T-helper 1 cell treated with Interleukin-12 subunit alpha and Interleukin-12 subunit beta and Interleukin-4 antibody, amounts not matched to agents 30 μg/mL and 1 μg/mL, for 36 hours (primary cell): ENCODE data around the gene SCAPER.
"Not testable (repeated sequence)": the region's sequence is repeated elsewhere in the genome, so short reads cannot be mapped to it uniquely, and the experiment has no call there.

Experiments
- H3K27ac Mint-ChIP-seq: one replicate; pipeline ENCODE4 v1.8.0; 2021; ENCODE audit warnings: mild to moderate bottlenecking, mixed read lengths
- H3K27me3 Mint-ChIP-seq: one replicate; pipeline ENCODE4 v1.8.0; 2021; ENCODE audit warnings: low read depth, mixed read lengths
- H3K36me3 Mint-ChIP-seq: one replicate; pipeline ENCODE4 v1.8.0; 2021; ENCODE audit warnings: low read depth, mixed read lengths
- H3K4me1 Mint-ChIP-seq: one replicate; pipeline ENCODE4 v1.8.0; 2021; ENCODE audit warnings: low read depth, mixed read lengths
- H3K4me3 Mint-ChIP-seq: one replicate; pipeline ENCODE4 v1.8.0; 2021; ENCODE audit warnings: mild to moderate bottlenecking, moderate library complexity, mixed read lengths
- H3K9me3 Mint-ChIP-seq: one replicate; pipeline ENCODE4 v1.8.0; 2021; ENCODE audit warnings: mixed read lengths

Gene SCAPER

DNA sequence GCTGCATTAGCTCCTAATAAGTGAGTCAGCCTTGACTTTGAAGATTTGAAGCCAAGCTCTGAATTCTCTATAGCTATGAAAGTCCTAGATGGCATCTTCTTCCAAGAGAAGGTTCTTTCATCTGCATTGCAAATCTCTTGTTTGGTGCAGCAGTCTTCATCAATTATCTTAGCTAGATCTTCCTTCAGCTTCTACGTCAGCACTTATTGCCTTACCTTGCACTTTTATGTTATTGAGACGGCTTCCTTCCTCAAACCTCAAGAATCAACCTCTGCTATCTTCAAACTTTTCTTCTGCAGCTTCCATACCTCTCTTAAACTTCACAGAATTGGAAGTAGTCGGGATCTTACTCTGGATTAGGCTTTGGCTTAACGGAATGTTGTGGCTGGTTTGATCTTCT lies 167.6 kb downstream of the SCAPER start:
- no peak overlapping the region for H3K27ac Mint-ChIP-seq
- H3K9me3 Mint-ChIP-seq: no peaks in the 10 kb centered on the region
- no peak overlapping the region for H3K4me3 Mint-ChIP-seq
- no peaks in the 10 kb centered on the region for H3K27me3 Mint-ChIP-seq
- peaks cover 21% of the 10 kb centered on the region for H3K36me3 Mint-ChIP-seq
- no peaks in the 10 kb centered on the region for H3K4me1 Mint-ChIP-seq

DNA sequence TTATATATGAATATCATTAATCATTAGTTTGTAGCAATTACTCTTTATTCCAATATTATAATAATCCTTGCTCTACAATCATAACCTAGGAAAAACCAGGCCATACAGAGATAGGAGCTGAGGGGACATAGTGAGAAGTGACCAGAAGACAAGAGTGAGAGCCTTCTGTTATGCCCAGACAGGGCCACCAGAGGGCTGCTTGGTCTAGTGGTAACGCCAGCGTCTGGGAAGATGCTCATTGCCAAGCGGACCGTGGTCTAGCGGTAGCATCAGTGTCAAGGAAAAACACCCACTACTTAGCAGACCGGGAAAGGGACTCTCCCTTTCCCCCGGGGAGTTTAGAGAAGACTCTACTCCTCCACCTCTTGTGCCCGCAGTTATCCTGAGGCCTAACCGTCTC lies 172.8 kb downstream of the SCAPER start:
- peaks cover 24% of the 10 kb centered on the region for H3K36me3 Mint-ChIP-seq
- not testable (repeated sequence) for H3K27ac Mint-ChIP-seq, H3K4me1 Mint-ChIP-seq, H3K27me3 Mint-ChIP-seq, H3K4me3 Mint-ChIP-seq, H3K9me3 Mint-ChIP-seq

DNA sequence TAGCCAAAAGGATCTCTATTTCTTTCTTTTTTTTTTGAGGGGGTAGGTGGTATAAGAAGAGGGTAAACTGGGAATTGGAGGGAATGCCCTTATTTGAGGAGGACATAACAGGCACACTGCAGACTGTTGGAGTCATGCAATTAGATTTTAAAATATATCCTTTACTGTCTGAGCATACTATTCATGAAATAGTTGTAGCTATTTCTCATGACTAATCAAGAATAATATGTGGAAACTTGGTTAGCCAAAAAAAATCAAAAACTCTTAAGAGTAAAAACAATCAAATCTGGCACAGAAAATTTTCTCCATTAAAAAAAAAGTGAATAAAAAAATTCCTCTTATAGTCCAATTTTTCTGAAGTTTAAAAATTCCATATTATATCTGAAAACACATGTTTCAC lies 174.9 kb downstream of the SCAPER start:
- Mint-ChIP-seq H3K27ac (no peak overlapping the region), H3K27me3 (no peaks in the 10 kb centered on the region), H3K4me3 (no peak overlapping the region), H3K9me3 (peaks cover 8% of the 10 kb centered on the region), H3K4me1 (no peaks in the 10 kb centered on the region), H3K36me3 (peaks cover 27% of the 10 kb centered on the region)

DNA sequence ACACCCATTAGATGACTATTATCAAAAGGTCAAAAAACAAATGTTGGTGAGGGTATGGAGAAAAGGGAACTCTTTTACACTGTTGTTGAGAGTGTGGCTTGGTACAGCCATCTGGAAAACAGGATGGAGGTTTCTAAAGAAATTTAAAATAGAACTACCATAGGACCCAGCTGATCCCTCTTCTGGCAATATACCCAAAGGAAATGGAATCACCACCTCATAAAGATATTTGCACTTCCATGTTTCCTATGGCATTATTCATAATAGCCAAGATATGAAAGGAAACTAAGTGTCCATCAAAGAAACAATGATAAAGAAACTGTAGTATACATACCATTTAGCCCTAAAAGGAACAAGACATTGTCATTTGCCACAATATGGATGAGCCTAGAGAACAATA lies 186.3 kb downstream of the SCAPER start:
- H3K4me3 Mint-ChIP-seq: no peak overlapping the region
- peaks cover 46% of the 10 kb centered on the region for H3K9me3 Mint-ChIP-seq
- H3K27ac Mint-ChIP-seq: no peak overlapping the region
- H3K4me1 Mint-ChIP-seq: no peaks in the 10 kb centered on the region
- H3K36me3 Mint-ChIP-seq: peaks cover 25% of the 10 kb centered on the region
- no peaks in the 10 kb centered on the region for H3K27me3 Mint-ChIP-seq

DNA sequence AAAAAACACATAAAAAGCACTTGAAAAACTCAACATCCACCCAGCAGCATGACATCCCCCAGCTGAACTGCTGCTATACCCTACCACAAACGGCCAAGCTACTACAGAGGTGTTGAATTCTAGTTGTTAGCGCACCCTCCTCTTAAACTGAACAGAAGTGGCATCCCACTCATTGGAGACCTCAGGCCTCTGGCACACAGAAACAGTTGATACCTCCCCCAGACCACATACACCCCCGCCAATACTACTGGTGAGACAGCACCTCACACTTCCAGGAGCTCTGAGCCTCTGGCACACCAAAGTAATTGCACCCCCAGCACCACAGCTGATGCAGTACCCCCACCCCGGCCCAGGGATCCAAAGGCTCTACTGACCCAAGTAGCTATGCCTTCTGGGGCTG lies 190.2 kb downstream of the SCAPER start:
- Mint-ChIP-seq H3K9me3 (peaks cover 43% of the 10 kb centered on the region), H3K27me3 (no peaks in the 10 kb centered on the region), H3K27ac (no peak overlapping the region), H3K4me1 (no peaks in the 10 kb centered on the region), H3K4me3 (no peak overlapping the region), H3K36me3 (peaks cover 30% of the 10 kb centered on the region)

DNA sequence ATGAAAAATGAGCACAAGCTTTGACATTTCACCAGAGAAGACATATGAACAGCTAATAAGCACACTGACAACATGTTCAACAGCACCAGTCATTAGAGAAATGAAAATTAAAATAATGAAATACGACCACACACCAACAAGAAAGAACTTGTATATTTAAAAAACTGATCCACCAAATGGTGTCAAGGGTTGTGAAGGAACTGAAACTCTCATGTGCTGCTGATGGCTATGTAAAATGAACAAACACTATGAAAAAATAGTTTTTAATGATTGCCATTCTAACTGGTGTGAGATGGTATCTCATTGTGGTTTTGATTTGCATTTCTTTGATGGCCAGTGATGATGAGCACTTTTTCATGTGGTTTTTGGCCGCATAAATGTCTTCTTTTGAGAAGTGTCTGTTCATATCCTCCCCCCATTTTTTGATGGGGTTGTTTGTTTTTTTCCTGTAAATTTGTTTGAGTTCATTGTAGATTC lies 193.8 kb downstream of the SCAPER start:
- Mint-ChIP-seq H3K36me3 (peaks cover 17% of the 10 kb centered on the region), H3K4me1 (no peaks in the 10 kb centered on the region), H3K27me3 (no peaks in the 10 kb centered on the region), H3K9me3 (peaks cover 23% of the 10 kb centered on the region), H3K27ac (no peak overlapping the region), H3K4me3 (no peak overlapping the region)

DNA sequence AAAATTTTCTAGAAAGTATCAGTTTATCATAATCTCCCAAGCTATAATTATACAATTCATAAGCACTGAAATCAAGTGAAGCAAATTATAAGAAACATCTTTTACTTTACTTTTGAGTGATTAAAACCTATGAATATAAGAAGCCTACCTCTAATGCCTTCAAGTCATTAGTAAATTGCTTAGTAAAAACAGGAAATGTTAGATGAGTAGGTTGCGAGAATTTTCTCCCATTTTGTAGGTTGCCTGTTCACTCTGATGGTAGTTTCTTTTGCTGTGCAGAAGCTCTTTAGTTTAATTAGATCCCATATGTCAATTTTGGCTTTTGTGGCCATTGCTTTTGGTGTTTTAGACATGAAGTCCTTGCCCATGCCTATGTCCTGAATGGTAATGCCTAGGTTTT lies 201.1 kb downstream of the SCAPER start:
- not testable (repeated sequence) for H3K36me3 Mint-ChIP-seq, H3K27ac Mint-ChIP-seq

DNA sequence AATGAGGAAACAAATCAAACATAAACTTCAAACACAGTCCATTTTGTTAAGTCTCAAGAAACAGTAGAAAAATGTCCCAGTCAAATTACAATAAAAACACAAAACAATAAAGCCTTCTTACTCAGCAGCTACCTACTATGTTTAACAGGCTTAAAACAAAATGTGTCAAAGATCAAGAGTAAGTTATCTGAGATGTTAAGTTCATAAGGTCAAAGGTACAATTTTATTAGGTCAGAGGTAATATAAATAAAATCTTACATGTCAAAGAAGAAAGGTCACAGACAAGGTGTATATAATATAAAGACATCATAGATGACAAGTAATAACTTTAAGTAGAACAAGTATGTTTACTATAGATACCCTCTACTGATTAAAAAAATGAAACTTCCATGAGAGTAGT lies 208.3 kb downstream of the SCAPER start:
- Mint-ChIP-seq H3K27ac (no peak overlapping the region), H3K36me3 (peaks cover 3% of the 10 kb centered on the region), H3K27me3 (no peaks in the 10 kb centered on the region), H3K4me3 (no peak overlapping the region), H3K9me3 (no peaks in the 10 kb centered on the region), H3K4me1 (no peaks in the 10 kb centered on the region)

More for the DNA sequence above, 201.1 kb downstream of the SCAPER start:
- H3K9me3 Mint-ChIP-seq, H3K4me3 Mint-ChIP-seq, H3K4me1 Mint-ChIP-seq, H3K27me3 Mint-ChIP-seq: not testable (repeated sequence)

DNA sequence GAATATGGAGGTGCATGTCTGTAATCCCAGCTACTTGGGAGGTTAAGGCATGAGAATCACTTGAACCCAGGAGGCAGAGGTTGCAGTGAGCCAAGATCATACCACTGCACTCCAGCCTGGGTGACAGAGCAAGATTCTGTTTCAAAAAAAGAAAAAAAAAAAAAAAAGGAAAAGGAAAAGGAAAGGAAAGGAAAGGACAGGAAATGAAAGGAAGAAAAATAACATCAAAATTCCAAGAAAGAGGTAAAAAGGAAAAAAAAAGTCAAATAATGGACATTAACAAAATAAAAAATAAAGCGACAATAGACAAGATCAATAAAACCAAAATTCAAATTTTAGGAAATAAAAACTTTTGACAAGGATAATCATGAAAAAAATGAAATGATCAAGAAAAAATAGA lies 212.6 kb downstream of the SCAPER start:
- H3K4me3 Mint-ChIP-seq, H3K27me3 Mint-ChIP-seq, H3K27ac Mint-ChIP-seq, H3K4me1 Mint-ChIP-seq, H3K9me3 Mint-ChIP-seq, H3K36me3 Mint-ChIP-seq: not testable (repeated sequence)

DNA sequence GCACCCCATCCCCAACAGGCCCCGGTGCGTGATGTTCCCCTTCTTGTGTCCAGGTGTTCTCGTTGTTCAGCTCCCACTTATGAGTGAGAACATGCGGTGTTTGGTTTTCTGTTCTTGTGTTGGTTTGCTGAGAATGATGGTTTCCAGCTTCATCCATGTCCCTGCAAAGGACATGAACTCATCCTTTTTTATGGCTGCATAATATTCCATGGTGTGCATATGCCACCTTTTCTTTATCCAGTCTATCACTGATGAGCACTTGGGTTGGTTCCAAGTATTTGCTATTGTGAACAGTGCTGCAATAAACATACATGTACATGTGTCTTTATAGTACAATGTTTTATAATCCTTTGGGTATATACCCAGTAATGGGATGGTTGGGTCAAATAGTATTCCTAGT lies 217.5 kb downstream of the SCAPER start:
- H3K27me3 Mint-ChIP-seq, H3K36me3 Mint-ChIP-seq, H3K27ac Mint-ChIP-seq, H3K4me1 Mint-ChIP-seq, H3K4me3 Mint-ChIP-seq: not testable (repeated sequence)
- peaks cover 10% of the 10 kb centered on the region for H3K9me3 Mint-ChIP-seq

DNA sequence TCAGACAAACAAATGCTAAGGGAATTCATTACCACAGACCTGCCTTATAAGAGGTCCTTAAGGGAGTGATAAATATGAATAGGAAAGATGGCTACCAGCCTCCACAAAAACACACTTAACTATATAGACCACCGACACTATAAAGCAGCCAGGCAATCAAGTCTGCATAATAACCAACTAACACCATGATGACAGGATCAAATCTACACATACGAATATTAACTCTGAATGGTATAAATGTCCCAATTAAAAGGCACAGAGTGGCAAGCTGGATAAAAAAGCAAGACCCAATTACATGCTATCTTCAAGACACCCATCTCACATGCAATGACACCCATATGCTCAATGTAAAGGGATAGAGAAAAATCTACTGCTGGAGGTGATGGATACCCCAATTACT lies 221.1 kb downstream of the SCAPER start:
- Mint-ChIP-seq H3K36me3 (peaks cover 8% of the 10 kb centered on the region), H3K4me3 (no peak overlapping the region), H3K27me3 (no peaks in the 10 kb centered on the region), H3K27ac (no peak overlapping the region), H3K9me3 (peaks cover 14% of the 10 kb centered on the region), H3K4me1 (no peaks in the 10 kb centered on the region)

DNA sequence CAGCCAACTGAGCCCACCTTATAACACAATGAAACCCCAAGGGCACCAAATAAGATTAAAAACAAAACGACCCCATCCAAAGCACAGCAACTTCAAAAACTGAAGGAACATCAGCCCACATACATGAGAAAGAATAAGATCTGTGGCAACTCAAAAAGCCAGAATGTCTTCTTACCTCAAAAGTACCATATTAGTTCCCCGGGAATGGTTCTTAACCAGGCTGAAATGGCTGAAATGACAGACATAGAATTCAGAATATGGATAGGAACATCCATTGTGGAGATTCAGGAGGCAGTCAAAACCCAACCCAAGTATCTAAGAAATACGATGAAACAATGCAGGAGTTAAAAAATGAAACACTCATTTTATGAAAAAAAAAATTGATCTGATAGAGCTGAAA lies 222.3 kb downstream of the SCAPER start:
- H3K4me1 Mint-ChIP-seq: no peaks in the 10 kb centered on the region
- H3K9me3 Mint-ChIP-seq: peaks cover 7% of the 10 kb centered on the region
- H3K4me3 Mint-ChIP-seq: no peak overlapping the region
- H3K27me3 Mint-ChIP-seq: peaks cover 4% of the 10 kb centered on the region
- H3K27ac Mint-ChIP-seq: no peak overlapping the region
- H3K36me3 Mint-ChIP-seq: peaks cover 5% of the 10 kb centered on the region

DNA sequence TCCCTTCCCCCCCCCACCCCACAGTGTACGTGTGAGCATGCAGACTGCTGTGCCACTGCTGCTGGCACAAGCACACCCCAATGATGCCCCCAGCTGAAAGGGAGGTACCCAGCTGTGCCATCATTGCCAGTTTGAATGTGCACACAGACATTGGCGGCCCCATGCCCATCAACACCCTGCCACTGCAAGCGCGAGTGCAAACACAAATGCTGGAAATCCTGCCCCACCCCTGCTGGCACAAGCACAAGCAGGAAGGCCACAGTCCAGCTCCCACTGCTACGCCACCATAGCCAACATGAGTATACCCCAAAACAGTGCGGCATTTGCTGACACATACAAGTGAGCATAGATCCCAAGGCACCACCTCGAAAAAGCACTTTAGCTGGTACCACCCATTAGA lies 222.9 kb downstream of the SCAPER start:
- Mint-ChIP-seq H3K4me1 (no peaks in the 10 kb centered on the region), H3K36me3 (peaks cover 5% of the 10 kb centered on the region), H3K27me3 (peaks cover 4% of the 10 kb centered on the region), H3K27ac (no peak overlapping the region), H3K4me3 (no peak overlapping the region), H3K9me3 (peaks cover 3% of the 10 kb centered on the region)

DNA sequence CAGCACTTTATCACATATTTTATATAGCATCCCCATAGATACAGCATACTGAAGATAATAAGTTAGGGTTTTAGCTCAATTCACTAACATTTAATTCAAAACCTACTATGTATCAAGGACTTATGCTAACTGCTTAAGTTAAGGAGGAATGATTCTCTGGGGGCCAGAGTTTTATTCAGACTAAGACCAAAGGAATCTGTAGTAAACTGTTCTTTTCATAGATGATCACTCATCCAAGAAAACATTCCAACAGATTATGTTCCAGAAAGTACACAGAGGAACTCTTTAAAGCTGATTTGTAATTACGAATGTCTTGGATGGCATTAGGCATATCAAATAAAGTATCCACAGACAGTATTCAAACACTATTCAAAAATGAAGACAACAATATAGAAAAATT lies 226.4 kb downstream of the SCAPER start:
- peaks cover 2% of the 10 kb centered on the region for H3K36me3 Mint-ChIP-seq
- peaks cover 4% of the 10 kb centered on the region for H3K27me3 Mint-ChIP-seq
- no peaks in the 10 kb centered on the region for H3K4me1 Mint-ChIP-seq
- peaks cover 3% of the 10 kb centered on the region for H3K9me3 Mint-ChIP-seq
- no peak overlapping the region for H3K27ac Mint-ChIP-seq
- H3K4me3 Mint-ChIP-seq: no peak overlapping the region

DNA sequence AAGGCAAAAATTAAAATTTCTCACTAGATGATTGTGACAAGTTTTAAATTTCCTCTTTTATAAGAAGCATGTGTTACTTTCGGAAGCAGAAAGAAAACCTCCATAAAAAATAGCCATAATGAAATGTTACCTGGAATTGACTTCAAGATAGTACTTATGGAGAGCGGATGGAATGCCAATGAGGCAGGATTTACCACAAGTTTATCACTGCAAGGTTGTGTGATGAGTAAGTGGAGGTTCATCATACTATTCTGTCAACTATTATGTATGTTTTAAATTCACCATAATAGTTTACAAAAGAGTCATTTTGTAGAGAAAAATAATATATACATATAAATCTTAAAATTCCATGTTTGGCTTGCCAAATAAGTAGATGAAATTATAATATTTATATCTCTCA lies 230.3 kb downstream of the SCAPER start:
- Mint-ChIP-seq H3K27me3 (peaks cover 4% of the 10 kb centered on the region), H3K9me3 (no peaks in the 10 kb centered on the region), H3K4me3 (no peak overlapping the region), H3K4me1 (no peaks in the 10 kb centered on the region), H3K27ac (no peak overlapping the region), H3K36me3 (peaks cover 1% of the 10 kb centered on the region)

DNA sequence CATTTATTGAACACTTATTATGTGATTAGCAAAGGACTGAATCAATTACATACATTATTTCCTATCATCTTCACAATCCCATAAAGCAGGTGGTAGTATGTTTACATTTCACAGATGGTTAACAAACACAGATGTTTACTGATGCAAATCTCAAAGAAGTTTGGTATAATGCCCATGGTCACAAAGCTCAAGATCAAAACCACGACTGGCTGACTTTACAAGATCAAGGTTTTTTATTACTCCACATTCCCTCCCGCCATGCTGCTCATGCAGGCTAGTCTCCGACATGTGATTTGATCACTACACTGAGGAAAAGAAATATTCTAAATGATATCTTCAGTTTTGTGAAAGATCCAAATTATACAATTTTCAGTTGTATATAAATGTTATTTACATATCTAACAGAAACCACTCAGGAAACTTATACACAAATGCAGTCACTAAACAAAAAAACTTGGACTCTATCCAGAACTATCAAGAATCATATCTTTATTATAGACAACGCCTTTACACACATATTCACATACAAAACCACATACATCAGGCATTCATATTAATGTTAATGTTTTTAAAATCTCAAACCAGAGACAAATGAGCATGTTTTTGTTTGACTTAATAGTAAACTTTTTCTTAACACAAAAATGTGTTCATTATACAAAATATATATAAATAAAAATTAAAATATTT lies 235.5 kb downstream of the SCAPER start:
- no peaks in the 10 kb centered on the region for H3K9me3 Mint-ChIP-seq
- peaks cover 4% of the 10 kb centered on the region for H3K36me3 Mint-ChIP-seq
- no peak overlapping the region for H3K27ac Mint-ChIP-seq
- no peaks in the 10 kb centered on the region for H3K27me3 Mint-ChIP-seq
- no peaks in the 10 kb centered on the region for H3K4me1 Mint-ChIP-seq
- no peak overlapping the region for H3K4me3 Mint-ChIP-seq
